HuH-7 (cell line): Measurements from ENCODE around the gene LRRTM4.
"Not testable (repeated sequence)": the region's sequence is repeated elsewhere in the genome, so short reads cannot be mapped to it uniquely, and the experiment has no call there.

Experiments used
- DNase-seq: peaks from one replicate; pipeline ENCODE4 v3.0.0; 2011; ENCODE audit warnings: low spot score

Gene LRRTM4

DNA sequence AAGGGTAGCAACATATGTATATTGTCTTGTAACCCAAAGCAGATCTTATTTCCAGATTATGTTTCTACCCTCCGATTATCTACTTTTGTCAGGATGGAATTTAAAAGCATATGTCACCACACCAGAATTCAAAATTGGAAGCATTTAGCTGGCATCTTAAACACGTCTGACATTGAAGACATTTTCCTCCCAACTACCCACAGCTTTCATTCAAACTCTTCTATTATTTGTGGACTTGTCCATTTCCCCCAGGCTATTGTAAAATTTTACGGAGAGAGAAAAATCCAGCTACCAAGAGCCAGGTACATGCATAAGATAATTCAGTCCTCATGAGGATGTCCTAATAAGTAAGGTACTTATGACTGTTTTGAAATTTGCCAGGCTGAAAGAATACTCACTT, 659.3 kb downstream of the LRRTM4 start:
- no peak for DNase-seq

DNA sequence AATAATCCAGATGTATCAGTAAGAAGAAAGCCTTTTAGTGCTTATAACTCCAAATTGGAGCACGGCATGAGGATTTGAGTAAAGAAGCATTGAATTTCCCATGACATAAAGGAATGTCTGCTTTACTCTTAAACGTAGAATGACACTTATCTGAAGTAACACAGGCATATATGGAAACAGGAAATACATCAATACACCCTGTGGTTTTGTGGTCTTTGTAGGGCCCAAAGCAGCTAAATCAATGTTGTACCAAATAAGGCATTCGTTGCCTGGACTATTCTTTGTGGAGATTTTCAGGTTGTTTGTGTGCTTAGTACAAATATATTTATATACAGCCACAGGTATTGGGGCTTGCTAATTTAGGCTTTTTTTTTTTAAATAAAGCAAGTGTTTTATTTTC, 660.5 kb downstream of the LRRTM4 start:
- no peak for DNase-seq

DNA sequence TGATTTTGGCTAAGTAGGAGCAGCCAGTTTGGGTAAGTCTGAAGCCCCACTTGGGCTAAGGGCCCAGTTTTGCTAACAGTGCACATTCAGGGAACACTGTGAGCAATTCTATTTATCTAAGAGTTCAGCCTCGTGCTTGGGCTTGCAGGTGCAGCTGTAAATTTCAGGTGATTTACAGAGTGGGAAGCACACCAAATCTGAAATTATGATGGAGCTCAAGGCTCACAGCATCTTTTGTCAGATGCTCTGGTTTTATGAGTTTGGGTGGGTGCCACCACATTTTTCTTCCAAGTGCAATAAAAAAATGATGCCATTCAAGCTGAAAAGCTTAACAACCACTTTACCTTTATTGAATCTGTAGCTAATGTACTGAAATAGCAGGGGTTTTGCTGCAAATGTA, 671.2 kb downstream of the LRRTM4 start:
- no peak for DNase-seq

DNA sequence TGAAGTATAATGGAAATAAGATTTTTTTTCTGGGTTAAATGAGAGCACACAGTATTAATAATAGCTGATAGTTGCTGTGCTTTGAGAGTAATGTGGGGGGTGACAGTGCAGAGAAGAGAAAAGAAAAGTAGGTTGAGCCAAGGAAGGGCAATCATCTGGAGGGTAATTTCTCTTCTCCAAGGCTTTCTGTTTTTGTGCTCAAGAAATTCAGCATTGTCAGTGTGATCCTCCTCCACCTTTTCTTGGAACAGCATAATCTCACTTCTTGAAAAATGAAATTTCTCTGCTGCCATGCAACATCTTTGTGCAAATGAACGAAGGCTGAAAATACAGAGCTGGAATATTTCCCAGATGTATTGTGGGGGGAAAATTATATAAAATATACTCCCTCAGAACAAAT, 673.1 kb downstream of the LRRTM4 start:
- DNase-seq = no peak

DNA sequence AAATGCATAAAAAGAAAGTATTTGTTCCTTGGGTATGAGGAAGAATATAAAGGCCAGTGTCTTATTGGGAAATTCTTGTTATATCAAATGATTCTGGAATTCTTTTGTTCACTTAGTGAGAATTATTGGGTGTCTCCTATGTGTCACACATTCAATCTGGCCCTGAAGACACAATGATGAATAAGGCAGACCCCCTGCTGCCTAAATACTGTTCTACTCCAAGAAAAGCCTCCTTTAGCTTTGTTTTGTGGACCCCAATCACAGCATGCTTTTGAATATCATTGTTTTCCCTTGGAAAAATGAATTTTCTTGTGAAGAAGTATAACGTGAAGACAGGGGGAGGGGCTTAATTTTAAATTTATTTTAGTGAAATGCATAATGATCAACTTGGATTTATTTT, 682.4 kb downstream of the LRRTM4 start:
- no peak for DNase-seq

DNA sequence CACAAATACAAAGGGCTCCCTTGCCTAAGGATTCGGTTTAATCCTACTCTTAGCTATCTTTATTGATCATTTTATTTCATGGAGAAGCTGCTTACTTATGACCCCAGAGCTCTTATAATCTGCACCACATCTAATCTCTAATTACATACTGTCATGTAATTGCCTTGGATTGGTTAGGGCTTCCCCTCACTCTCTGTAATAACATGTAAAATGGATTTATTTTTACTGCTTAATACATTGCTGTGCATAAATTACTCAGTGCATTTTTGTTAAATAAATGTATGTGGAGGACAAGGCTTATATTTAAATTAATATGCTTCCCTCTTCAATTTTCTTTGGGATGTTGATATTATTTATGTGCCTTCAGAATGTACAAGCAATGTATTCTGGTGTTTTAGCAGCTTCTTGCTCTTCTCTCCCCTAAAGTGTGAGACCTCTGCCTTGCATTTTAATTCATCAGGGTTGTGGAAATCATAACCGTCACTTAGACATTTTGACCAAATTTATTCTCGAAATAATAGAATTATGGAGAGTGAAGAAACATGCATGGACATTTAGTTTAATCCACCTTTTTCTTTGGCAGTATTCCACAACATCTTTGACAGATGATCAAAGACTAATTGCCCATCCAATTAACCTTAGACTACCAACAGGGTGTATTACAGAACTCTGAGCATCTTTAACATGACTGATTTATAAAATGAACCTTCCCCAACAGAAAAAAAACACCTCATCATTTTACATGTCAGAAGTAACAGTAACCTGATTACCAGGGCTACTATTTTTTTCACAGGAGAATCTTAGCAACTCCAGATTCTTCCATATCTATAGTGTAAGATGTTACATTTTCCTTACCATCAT, 692.6 kb downstream of the LRRTM4 start:
- DNase-seq = no peak

DNA sequence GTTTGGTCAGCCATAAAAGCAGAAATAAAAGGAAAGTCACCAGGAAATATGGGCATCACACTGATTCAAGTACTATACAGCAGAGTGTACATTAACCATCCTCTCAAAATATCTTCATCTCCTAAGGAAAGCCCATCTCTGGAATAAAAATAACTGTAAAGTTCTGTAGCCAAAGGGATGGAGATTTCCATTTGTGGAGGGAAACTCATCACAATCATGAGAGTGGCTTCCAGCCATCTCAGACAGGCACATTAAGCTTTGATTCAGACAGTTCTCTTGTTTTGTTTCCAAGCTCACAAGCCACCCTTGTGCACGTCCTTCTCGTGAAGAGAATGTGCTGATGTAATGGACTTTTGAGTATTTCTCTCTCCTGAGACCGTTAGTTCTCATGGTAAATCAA, 695.5 kb downstream of the LRRTM4 start:
- no peak for DNase-seq

DNA sequence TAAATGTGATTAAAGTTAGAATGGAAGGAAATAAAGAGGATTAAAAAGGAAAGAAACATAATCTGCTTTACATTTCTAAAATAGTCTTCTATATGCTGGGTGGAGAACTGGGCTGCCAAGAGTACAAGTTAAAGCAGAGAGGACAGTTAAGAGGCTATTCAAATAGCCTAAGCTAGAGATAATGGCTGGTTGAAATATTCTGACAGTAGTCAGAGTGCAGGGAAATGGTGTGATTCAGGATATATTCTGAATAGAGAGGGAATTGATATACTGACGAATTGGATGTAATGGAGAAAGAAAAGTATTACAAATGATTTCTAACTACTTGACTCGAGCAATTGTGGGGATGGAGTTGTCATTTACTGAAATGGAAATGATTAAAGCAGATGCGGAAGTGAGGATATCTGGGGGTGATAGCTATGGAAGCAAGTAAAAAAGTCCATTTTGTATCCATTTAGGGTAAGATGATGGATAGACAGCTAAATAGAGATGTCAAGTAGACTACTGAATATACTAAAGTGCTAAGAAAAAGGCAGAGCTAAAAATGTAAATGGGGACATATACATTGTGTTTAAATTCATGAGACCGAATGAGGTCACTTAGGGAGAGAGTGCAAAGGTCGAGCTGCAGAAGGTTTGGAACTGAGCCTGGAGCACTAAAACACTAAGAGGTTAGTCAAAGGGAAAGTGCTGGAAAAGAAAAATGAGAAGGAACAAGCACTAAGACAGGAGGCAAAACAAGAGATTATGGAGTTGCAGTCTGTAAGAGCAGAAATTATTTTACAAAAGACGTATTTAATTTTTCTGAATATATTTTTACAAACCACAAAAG, 696.8 kb downstream of the LRRTM4 start:
- no peak for DNase-seq

DNA sequence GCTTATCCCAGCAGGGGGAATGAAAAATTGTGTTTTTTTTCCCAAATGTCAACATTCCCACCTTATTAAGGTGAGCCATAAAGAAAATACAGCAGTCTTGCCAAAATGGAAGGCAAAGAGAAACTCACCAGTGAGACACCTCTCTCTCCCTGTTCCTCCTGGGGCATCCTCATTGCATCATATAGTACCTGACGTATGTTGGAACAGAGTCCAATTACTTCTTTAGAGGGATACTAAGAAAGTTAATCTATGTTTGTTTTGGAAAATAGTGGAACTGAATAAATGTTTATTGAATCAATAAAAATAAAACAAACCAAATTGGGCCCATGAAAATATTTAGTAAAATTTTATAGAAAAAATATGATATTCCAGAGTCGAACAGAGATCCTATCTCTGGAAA, 700.4 kb downstream of the LRRTM4 start:
- DNase-seq = no peak

DNA sequence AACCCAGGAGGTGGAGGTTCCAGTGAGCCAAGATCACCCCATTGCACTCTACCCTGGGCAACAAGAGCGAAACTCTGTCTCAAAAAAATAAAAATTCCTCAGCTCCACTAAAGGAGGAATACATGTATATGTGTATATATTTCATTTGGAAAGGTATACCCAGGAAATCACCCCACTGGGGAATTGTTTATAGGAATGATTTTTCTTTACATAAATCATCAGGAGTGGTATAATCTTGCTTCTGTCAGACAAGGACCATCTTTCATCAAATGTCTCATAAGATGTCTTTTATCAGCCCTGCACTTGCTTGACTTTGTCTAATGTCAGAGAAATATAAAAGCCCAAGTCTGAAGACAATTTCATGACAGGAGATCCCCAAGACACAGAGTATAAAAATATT, 709.1 kb downstream of the LRRTM4 start:
- DNase-seq = no peak

DNA sequence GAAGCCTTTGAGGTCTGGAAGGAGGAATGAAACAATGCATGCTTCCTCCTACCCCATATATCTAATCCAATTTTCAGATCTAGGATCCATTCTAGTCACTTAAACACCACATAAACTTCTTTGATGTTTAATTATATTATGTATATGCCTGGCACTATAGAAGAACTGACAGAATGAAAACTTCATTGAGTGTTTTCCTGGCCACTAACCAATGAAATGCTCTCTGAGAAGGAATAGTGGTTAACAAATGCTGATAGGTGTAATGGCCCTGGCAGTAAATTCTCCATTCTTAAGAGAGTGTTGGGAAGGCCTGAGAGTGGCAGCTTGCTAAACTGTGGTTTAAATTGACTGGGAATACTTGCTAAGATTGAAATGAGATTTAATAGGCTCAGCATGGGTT, 710.0 kb downstream of the LRRTM4 start:
- DNase-seq = no peak

DNA sequence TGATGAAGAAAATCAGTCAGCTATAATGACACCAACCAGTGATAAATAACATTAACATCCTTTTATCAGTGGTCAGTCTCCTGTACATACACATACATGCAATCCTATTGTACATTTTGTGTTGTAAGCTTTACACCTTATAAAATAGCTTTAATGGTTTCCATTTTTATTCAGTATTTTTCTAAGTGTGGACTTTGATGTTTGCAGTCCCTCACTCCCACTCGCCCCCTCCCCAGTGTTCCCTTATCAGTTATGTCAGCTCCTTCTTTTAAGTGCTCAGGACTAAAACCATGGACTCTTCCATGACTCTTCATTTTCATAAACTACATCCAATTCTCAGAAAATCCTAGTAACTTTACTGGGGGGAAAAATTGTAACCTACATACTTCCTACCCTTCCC, 713.0 kb downstream of the LRRTM4 start:
- DNase-seq = no peak

DNA sequence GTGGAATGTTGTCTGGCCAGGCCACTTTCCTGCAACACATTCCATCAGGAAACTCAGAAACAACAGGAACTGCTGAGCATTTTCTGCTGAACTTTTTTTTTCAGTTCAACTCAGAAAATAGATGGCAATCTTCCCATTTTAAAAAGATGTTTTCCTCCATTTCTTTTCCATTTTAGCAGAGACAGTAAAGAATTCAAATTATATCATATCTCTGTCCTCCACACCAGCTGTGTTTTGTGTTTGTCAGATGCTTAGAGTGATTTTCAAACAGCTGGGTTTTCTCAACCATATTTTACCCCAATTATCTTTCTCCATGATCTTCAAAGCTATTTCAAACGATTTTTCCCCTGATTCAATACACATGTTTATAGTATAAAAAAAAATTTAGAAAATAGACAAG, 713.4 kb downstream of the LRRTM4 start:
- no peak for DNase-seq

DNA sequence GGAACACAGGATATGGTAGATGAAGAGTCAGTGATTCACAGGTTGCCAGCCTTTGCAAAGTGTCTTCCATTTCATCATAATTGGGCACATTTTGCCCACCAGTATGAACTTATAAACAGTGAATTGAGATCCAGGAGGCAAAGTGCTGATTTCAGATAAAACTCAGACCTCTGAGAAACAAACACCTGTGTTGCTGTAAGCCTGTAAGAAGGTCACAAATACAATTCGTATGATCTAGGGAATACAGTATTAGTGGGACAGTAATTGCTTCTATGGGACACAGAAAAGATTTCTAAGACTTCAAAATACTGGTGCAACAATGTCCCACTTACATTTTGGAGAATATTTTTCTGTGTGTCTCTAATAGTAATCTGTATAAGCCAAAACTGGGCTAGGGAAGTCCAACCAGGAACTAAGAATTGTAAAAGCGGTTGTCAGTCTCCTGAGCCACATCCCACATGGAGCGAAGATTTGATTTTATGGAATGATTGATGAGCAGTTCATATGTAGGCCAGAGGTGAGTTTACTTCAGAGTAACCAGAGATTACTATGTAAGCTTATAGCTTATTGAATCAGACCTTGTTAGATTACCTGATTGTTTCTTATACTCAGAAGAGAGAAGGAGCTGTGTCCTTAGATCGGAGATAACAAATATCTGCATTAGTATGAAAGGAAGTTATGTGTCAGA, 728.4 kb downstream of the LRRTM4 start:
- DNase-seq = no peak

DNA sequence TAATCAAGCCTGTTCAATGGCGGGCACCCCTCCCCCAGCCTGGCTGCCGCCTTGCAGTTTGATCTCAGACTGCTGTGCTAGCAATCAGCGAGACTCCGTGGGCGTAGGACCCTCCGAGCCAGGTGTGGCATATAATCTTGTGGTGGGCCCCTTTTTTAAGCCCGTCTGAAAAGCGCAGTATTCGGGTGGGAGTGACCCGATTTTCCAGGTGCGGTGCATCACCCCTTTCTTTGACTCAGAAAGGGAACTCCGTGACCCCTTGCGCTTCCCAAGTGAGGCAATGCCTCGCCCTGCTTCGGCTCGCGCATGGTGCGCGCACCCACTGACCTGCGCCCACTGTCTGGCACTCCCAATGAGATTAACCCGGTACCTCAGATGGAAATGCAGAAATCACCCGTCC, 740.9 kb downstream of the LRRTM4 start:
- DNase-seq = not testable (repeated sequence)

DNA sequence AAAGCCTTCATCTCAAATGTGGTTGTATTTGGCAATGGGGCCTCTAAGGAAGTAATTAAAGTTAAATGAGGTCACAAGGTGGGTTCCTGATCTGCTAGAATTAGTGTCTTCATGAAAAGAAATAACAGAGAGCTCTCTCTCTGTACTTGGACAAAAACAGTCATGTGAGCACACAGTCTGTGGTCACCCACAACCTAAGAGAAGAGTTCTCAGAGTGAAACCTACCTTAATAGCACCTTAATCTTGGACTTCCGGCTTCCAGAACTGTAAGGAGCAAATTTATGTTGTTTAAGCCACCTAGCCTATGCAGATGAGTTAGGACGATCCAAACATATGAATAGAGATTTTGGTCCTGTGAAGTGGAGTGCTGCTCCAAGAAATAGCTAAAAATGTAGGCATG, 758.9 kb downstream of the LRRTM4 start:
- DNase-seq = no peak

DNA sequence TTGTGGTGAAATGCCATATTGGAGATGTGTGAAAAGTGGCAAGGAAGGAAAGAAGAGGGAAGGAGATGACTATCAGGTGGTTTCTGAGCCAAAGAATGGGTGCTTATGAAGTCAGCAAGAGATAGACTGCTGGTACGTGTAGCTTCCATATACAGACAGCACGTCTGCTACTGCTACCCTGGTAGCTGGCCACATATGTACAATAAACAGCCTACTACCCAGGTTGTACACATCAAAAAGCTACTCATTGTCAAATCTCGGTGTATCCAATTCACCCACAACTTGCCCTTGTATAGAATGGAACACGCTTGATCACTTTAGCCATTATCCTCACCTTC, 761.8 kb downstream of the LRRTM4 start:
- DNase-seq = no peak

DNA sequence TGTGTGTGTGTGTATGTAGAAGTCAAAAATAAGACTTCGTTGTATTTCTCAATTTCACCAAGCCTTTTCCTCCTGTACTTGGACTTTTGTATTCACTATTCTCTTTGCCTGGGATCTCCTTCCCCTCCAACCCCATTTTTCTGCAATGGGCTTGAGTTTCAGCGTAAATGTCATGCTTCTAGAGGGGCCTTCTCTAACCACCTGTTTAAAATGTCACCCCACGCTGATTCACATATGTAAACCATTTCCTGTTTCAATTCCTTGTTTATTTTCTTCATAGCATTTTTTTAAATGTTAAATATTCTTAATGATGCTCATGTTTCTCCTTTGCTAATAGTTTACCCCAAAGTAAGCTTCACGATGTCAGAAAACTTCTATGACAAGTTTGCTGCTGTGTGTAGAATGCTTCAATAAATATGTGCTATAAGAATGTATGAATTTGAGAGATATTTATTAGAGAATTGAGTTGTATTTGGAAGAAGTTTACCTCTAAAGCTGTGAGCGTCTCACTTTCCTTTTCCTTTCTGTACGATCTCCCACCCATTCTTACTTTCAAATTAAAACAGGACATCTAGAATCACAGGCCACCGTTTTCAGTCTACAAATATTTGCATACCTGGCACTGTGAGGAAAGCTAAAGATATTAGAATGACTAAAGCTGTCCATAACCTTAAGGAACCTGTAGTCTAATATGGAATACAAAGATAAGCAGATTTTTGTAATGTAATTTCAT, 762.4 kb downstream of the LRRTM4 start:
- no peak for DNase-seq

DNA sequence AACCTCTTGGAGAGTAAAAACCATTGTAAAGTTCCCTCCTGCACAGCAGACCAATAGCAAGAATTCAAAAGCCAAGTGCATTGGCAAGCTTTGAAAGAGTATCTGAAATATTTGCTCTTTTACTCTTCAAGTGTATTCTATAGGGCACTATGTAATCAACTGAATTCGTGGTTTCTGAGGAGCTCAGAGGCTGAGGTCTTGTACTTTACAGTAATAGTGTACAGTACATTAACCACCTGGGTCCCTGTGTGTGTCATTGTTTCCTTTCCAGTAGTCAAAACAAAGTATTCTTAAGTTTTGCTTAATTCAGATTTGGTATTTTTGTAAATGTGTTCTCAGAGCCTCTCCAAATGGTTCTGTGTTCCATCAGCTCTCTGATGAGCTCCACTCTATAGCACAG, 769.7 kb downstream of the LRRTM4 start:
- DNase-seq = no peak

DNA sequence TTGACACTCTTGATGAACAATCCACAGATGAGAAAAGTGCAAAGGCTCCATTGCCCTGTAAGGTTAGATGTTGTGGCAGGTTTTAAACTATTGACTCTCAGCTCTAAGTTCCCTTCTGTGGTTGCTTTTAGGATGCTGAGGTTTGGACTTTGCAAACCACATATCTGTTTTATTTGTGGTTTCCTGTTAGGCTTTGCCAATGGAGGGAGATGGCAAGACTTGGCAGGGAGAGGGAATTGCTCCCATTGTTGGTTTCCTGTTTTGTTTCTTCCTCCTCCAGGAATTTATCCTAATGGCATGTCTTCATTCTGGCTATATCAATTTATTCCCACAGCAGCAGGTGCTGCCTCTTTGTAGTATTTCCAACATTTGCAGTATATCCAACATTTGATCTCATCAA, 772.3 kb downstream of the LRRTM4 start:
- DNase-seq = no peak

DNA sequence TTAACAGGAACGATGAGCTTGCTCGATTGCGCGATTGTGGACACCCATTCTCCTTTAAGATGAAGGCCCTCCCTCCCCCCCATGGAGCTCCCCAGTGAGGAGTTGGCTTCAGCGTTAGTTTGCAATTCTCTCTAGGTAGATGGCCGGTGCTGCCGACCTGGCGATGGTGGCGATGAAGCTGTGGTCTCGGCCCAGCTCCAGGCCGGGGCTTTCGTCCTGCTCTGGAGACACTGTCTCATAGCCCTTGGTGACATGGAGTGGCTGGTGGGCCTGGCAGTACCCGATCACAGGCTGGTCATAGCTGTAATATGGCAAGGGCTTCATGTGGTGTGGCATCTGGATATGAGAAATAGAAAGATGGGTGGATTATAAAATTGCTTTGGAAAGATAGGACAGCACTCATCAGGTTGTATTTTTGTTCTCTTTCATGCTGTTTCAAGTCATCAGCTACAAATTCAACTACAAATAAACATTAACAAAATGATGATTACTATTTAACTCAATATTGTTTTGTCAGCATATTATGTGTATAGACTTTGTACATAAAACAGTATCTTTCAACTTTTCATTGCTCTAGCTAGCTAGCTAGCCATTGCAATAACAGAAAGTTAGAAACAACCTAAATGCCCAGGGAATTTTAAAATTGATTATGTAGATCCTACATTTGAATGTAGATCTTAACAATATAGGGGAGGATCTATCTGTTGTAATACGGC, 773.4 kb downstream of the LRRTM4 start:
- DNase-seq = no peak

DNA sequence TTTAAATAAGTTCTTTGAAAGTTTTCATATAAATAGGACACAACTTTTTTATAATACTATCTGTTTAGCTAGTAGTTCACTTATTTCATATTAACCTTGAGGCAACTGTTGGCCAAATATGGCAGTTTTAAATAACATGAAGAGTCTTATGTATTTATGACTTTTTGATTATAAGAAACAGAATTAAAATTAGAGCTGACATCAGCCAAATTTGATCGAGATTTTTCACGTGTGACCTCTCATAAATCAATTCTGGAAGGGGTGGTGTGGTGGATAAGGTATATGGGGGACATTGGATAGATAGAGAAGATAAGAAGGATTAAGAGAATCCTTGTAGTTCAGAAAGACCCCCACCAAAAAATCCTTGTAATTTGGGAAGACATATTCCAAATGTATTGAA, 776.6 kb downstream of the LRRTM4 start:
- no peak for DNase-seq
